Skin epidermis (tissue), 12 donors: ENCODE measurements around the gene IL22RA1.

ENCODE experiments used
- H3K27ac ChIP-seq, 21 experiments: fragments of 200-600 bp; sonication (generic) in 11 of 21; one replicate each; pipeline ENCODE4 v1.5.0; 2020; ENCODE audit warnings: mild to moderate bottlenecking in 3 of 21, inconsistent platforms in 2 of 21, moderate library complexity in 2 of 21
- H3K4me3 ChIP-seq, 7 experiments: fragments of 200-600 bp; sonication (generic) in 2 of 7; one replicate each; pipeline ENCODE4 v1.5.0; 2020; ENCODE audit warnings: inconsistent platforms in 2 of 7, mild to moderate bottlenecking in 2 of 7, moderate library complexity in 1 of 7

Gene IL22RA1

DNA sequence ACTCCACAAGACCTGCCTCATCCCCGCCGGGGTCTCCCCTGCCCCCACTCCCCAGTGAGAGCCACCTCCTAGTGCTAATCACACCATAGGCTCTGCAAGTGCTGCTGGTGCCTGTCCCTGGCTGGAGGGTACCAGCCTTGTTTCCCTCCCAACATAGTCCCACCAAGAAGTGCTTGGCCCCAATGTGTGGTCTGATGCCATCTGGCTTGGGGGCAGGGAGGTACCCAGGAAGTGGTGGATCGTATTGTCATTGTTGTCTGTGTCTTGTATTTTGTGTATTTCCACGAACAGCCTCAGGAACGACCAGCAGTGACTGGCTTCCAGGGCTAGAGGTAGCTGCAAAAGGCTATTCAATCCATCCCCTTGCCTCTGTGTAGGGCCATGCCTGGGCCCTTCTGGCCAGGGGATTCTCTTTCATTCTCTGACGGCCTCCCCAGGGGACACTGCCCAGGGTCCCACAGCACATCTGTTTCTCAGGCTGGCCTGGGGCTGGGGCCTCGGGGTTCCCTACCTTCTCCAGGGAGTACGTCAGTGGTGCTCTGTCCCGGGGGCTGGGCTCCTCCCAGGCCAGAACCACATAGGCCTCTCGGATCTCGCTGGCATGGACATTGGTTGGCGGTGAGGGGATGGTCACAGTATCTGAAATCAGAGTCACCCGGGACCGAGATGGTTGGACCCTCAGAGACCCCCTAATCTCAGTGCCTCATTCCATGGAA is 53.8 kb downstream of the IL22RA1 start:
- Histone ChIP-seq H3K4me3 (no peak overlapping the region), H3K27ac (peak overlapping the region in 1 of 21 experiments; percentile 14)

DNA sequence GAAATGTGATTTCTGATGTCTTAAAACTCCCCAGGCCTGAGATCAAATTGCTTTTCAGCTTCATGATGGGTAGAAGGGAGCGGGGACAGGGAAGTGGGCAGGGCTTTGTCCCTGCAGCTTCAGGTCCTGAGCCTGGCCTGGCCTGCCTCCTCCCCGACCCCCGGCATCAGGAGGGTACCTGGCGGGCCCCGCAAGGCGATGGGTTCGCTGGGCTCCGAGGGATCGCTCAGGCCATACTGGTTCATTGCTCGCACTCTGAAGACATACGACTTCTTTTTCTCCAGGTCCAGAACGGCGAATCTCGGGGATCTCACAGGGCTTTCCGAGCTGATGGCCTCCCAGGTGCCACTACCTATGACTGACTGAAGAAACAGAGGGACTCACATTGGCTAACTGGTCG is 56.5 kb downstream of the IL22RA1 start:
- no peak overlapping the region for H3K27ac ChIP-seq
- no peak overlapping the region for H3K4me3 ChIP-seq

DNA sequence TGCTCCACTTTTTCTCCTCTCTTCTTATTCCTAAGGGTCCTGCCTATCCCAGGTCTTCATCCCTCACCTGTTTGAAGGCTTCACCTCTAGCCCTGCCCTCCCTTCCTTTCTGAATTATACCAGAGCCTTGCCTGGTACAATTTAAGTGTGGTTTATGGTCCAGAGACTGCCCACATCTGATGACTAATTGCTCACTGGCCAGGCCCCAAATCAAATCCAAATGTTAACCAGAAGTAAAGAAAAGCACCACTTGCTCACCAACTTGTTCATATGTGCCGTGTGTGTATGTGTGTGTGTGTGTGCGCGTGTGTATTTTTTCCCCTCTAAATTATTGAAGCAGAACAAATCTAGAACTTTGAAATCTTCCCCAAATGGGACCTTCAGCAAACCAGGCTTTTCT is 57.4 kb downstream of the IL22RA1 start:
- H3K27ac ChIP-seq, result no peak overlapping the region
- H3K4me3 ChIP-seq, result no peak overlapping the region

DNA sequence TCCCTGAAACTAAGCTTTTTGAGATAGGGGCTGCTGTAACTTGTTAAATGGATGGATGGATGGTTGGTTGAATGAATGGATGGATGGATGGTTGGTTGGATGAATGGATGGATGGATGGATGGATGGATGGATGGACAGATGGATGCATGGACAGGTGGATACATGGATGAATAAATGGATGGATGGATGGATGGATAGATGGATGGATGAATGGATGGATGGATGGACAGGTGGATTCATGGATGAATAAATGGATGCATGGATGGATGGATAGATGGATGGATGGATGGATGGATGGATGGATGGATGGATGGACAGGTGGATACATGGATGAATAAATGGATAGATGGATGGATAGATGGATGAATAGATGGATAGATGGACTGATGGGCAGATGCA is 57.9 kb downstream of the IL22RA1 start:
- H3K27ac ChIP-seq, result no peak overlapping the region
- H3K4me3 ChIP-seq, result no peak overlapping the region

DNA sequence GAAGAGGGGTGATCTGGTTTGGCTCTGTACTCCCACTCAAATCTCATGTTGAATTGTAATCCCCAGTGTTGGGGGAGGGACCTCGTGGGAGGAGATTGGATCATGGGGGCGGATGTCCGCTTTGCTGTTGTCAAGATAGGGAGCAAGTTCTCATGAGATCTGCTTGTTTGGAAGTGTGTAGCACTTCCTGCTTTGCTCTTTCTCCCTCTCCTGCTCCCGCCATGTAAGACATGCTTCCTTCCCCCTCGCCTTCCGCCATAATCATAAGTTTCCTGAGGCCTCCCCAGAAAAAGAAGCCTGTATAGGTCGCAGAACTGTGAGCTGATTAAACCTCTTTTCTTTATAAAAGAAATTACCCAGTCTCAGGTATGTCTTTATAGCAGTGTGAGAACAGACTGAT is 58.9 kb downstream of the IL22RA1 start:
- Histone ChIP-seq H3K4me3 (no peak overlapping the region), H3K27ac (no peak overlapping the region)

DNA sequence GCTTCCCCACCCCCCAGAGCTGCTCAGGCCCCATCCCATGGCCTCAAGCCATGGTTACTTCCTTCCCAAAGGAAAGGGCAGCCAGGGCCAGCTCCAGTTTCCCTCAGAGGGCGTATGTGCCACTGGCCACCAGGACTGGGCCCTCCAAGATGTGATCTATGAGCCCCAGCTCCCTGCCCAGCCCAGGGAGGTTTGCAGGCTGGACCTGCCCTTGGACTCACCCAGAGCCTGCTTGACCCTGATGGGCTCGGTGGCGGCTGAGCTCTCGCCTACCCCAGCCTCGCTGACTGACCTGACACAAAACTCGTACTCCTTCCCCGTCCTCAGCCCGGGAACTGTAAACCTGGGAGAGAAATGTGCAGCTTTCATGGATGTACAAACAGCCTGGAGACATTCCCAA is 60.6 kb downstream of the IL22RA1 start:
- H3K4me3 ChIP-seq, result no peak overlapping the region
- no peak overlapping the region for H3K27ac ChIP-seq

DNA sequence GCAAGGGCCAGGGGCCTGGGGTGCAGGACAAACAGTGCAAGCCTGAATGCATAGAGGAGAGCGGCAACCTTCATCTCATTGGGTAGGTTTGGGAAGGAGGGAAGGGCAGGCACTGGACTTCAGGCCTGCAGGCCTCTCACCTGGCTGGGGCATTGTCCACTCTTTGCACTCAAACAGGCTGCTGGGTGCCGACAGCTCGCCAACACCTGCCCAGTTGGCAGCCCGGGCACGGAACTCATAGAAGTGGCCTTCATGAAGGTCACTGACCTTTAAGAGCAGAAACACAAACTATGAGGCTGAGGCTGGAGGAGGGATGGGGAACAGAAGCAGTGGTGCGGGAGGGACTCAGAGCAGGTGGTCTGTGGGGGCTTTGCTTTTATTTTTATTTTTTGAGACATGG is 61.8 kb downstream of the IL22RA1 start:
- Histone ChIP-seq H3K4me3 (no peak overlapping the region), H3K27ac (no peak overlapping the region)

DNA sequence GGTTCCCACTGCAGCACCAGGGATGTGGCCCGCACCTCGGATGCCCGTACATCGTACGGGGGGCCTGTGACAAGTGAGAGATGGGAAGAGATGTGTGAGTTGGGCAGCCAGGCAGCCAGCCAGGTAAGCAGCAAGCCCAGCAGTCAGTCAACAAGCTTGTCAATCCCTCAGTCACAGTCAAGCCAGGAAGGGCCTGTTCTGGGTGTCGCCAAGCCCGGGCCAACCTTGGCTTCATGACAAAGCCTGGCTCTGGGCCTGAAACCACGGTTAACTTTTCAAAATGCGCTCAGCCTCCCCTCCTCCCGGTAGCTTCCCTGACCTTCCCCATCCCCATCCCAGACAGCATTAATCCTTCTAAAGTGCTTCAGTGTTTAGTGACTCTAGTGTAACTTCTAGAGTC is 62.8 kb downstream of the IL22RA1 start:
- Histone ChIP-seq H3K27ac (no peak overlapping the region), H3K4me3 (no peak overlapping the region)

DNA sequence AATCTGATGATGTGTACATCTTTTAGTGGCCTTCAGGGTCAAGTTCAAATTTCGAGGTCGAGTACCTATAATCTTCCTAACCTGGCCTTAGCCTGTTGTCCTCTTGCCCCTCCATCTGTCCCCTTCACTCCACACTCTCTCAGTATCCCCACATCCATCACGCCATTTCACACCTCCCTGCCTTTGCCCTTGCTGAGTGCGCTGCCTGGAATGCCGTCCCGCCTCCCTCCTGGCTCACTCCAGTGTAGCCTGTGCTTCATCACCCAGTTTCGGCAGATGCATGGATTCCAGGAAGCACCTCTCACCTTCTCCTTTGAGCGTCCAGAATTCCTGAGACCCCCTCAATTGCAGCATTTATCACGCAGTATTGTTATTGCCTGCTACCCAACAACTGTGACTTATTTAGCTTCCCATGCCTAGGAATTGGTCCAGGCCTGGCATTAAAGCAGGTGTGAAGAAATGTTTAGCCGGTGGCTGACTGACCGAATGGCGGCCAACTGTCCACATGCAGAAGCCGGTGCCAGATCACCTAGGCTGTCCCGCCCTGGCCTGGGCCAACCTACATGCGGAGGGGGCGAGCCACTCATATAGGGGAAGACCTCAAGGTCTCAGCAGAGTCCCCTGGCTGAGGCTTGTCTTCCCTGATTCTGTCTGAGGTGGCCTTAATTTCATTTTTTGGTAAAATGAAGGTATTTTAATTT is 65.5 kb downstream of the IL22RA1 start:
- no peak overlapping the region for H3K27ac ChIP-seq
- H3K4me3 ChIP-seq, result no peak overlapping the region

DNA sequence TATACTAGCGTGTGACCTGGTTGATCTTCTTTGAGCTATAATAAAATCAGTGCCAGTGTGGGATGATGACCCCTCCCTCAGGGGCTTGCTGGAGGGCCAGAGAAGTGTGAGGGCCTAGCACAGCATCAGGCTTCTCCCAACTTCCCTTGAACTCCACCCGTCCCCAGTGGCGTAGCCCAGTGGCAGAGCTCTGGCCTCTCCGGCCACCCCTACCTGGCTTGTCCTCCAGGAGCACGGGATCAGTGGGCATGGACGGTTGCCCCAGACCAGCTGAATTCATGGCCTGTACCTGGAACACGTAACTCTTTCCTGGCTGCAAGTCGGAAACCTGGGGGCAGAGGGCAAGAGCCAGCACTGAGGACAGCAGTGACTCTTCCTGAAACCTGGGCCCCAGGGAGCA is 67.0 kb downstream of the IL22RA1 start:
- H3K4me3 ChIP-seq, result no peak overlapping the region
- no peak overlapping the region for H3K27ac ChIP-seq

DNA sequence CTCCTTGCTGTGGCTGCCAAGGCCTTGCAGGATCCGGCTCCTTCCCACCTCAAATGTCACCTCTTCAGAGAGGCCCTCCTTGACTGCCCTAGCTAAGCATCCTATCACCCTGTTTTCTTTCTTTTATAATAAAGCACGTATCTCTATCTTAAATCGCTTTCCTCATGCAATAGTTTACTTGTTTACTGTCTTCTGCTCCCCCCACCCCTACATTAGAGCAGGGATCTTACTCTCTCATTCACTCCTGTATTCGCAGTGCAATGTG is 67.4 kb downstream of the IL22RA1 start:
- Histone ChIP-seq H3K27ac (no peak overlapping the region), H3K4me3 (no peak overlapping the region)

DNA sequence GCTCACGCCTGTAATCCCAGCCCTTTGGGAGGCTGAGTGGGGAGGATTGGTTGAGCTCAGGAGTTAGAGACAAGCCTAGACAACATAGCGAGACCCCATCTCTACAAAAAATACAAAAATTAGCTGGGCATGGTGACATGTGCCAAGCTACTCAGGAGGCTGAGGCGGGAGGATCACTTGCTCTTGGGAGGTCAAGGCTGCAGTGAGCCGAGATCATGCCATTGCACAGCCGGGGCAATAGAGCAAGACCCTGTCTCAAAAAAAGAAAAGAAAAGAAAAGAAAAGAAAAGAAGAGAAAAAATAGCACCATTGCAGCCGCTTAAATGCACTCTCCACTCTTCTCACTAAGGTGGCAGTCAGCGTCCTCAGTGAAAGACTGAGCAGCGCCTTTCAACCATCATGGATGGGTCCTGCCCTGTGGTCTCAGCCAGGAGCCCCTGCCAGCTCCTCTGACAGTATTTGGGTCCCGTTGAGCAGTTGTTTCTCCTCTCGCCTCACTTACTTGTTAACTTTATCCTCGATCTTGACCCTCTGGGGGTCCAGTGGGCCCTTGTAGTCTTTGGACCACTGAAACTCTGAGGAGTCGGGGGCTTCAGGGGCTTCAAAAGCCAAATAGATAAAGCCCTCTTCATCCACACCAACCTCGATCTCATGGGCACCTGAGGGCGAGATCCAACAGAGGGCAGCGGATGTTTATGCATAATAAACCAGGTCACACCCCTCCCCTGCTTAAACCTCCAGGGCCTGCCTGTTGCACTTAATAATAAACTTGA is 67.9 kb downstream of the IL22RA1 start:
- H3K27ac ChIP-seq, result no peak overlapping the region
- no peak overlapping the region for H3K4me3 ChIP-seq

DNA sequence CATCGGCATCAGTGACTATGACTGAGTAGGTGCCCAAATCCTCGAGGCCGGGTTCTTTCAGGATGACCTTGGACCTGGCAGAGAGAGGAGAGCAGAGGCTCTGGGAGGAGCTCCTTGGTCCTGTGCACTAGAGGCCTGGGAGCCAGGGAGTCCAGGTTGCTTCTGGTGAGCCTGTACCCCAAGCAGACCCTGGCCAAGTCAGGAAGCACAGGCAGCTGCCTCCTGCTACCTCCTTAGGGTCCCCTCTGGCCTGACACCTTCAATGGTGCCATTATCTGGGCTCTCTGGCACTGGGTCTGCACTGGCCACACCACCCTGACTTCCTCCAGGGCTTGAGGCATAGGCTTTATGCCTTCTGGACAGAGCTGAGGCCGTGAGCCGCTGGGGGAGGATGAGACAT is 68.7 kb downstream of the IL22RA1 start:
- Histone ChIP-seq H3K4me3 (no peak overlapping the region), H3K27ac (no peak overlapping the region)

DNA sequence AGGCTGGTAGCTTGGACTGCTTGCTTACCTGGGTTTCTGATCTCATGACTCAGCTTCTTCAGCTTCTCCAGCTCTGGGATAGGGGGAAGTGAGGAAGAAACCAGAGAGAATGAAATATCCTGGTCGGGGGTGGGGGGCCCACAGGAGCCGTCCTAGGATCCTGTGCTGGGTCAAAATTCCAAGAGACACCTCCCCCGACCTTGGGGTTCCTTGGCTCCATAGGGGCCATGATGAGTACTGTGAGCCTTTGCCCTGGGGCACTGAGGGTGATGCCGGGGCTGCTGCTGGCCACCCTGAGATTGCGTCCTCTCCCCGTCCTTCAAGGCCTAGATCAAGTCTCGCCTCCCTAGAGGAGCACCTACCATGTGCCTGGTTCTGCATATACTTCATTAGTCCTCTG is 71.0 kb downstream of the IL22RA1 start:
- Histone ChIP-seq H3K27ac (no peak overlapping the region), H3K4me3 (no peak overlapping the region)

DNA sequence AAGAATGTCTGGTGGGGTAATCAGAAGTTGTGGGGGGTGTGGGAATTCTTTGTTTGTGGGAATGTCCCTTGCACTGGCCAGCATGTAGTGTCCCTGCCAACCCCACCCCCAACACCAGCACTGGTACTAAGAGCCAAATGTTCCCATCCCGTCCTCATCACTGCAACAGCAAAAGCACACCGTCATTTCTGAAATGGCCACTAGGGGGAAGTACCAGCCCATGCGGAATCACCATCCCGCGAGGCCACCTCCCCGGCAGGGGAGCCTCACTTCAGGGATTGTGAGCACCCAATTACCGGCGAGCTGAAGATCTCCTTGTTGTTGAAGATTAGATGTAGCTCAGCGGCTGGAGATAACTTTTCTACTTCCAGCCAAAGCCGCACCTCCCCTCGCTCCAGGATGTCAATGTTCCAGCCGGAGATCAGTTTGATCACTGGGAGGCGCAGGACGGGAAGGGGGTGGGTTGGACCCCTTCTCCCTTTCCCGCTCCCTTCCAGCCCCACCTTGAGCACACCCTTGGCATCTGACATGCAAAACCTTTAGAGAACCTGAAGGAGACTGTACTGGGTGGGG is 72.0 kb downstream of the IL22RA1 start:
- H3K27ac ChIP-seq, result no peak overlapping the region

DNA sequence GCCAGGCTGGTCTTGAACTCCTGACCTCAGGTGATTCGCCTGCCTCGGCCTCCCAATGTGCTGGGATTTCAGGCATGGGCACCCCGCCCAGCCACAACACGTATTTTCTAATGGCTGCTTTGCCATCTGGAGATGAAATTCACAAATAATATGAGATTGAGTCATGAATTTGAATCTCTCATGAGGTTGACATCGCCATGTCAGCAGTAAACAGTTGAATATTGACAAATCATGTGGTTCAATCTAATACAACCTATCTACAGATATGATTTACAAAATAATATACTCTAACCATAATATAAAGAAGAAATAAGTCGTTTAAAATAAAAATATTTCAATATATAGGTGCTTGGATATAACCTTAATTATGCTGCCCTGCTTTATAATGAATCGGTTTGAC is 73.1 kb downstream of the IL22RA1 start:
- Histone ChIP-seq H3K4me3 (no peak overlapping the region), H3K27ac (no peak overlapping the region)

More for the DNA sequence above, 72.0 kb downstream of the IL22RA1 start:
- no peak overlapping the region for H3K4me3 ChIP-seq
